Epithelial cell of proximal tubule (primary cell): ENCODE results near the gene ERBB2. TPM values are rescaled to one million over a fixed set of nuclear protein-coding genes. Genes with fewer than 3 reads are reported as not detected.

Source experiments
- DNase-seq: peaks from one replicate; pipeline ENCODE4 v3.0.0-alpha.2; 2011; ENCODE audit warnings: low read depth
- H3K4me3 ChIP-seq: 2 replicates; pipeline ENCODE4 v1.5.1; 2011; ENCODE audit warnings: low read depth, mild to moderate bottlenecking, low read length
- total RNA-seq: library from RNA; depleted of rRNA; stranded (reverse); fragments of >200 nt; gene quantifications from 2 replicates; pipeline ENCODE4 v1.2.3, GENCODE V29; 2015
- TF ChIP-seq, protein P1 (sequence below): conservative IDR thresholded peaks from 2 replicates; pipeline ENCODE4 v1.5.1; 2012; ENCODE audit warnings: low read depth, mild to moderate bottlenecking, low read length

Gene ERBB2
- total RNA-seq, 1 donor from 2014 or later, result 53.3 TPM

DNA sequence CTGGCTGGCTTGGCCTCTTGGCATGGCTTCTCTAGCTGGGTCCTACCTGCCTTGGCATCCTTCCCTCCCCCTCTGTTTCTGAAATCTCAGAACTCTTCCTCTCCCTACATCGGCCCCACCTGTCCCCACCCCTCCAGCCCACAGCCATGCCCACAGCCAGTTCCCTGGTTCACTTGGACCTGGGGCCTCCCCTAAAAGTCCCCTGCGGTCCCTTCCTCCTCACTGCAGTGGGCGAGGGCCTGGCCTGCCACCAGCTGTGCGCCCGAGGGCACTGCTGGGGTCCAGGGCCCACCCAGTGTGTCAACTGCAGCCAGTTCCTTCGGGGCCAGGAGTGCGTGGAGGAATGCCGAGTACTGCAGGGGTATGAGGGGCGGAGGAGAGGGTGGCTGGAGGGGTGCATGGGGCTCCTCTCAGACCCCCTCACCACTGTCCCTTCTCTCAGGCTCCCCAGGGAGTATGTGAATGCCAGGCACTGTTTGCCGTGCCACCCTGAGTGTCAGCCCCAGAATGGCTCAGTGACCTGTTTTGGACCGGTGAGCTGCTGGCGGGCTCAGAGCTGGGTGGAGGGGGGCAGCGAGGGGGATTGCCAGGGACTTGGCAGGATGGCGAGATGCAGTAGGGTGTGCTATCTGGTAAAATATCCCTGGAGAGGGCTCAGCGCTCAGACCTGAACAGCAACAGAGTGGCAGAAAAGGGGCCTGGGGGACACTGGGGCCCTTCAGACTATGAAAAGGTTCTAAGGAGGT lies 16.4 kb downstream of the ERBB2 start:
- H3K4me3 ChIP-seq, result no peak overlapping the region
- DNase-seq, result no peak
- TF ChIP-seq, protein P1, sequence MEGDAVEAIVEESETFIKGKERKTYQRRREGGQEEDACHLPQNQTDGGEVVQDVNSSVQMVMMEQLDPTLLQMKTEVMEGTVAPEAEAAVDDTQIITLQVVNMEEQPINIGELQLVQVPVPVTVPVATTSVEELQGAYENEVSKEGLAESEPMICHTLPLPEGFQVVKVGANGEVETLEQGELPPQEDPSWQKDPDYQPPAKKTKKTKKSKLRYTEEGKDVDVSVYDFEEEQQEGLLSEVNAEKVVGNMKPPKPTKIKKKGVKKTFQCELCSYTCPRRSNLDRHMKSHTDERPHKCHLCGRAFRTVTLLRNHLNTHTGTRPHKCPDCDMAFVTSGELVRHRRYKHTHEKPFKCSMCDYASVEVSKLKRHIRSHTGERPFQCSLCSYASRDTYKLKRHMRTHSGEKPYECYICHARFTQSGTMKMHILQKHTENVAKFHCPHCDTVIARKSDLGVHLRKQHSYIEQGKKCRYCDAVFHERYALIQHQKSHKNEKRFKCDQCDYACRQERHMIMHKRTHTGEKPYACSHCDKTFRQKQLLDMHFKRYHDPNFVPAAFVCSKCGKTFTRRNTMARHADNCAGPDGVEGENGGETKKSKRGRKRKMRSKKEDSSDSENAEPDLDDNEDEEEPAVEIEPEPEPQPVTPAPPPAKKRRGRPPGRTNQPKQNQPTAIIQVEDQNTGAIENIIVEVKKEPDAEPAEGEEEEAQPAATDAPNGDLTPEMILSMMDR, result no peak

DNA sequence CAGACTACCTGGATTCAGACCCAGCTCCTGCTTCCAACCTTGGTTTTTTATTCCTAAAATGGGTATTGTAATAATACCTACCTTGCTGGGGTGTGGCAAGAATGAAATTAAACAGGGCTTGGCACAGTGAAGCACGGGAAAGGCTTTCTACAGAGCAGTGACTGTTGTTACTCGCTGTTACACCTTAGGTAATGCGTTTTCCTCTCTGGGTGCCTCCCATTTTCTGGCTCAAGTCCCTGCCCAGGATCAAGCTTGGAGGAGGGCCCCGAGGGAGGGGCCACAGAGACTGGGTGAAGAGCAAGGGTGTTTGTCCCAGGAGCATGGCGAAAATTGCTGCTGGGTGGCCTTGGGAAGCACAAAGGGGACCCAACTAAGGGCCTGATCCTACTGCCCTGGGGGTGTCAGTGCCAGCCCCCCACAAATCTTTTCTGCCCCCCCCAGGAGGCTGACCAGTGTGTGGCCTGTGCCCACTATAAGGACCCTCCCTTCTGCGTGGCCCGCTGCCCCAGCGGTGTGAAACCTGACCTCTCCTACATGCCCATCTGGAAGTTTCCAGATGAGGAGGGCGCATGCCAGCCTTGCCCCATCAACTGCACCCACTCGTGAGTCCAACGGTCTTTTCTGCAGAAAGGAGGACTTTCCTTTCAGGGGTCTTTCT lies 17.1 kb downstream of the ERBB2 start:
- TF ChIP-seq, protein P1, result no peak
- no peak for DNase-seq
- no peak overlapping the region for H3K4me3 ChIP-seq

DNA sequence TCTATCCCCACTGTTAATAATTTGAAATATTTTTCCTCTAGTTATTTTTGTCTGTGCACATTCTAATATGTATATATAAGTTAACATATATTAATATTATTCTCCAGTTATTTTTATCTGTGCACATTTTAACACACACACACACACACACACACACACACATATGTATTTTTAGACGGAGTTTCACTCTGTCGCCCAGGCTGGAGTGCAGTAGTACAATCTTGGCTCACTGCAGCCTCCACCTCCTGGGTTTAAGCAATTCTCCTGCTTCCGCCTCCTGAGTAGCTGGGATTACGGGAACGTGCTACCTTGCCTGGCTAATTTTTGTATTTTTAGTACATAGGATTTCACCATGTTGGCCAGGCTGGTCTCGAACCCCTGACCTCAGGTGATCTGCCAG lies 17.8 kb downstream of the ERBB2 start:
- no peak overlapping the region for H3K4me3 ChIP-seq
- TF ChIP-seq, protein P1, result no peak
- no peak for DNase-seq

DNA sequence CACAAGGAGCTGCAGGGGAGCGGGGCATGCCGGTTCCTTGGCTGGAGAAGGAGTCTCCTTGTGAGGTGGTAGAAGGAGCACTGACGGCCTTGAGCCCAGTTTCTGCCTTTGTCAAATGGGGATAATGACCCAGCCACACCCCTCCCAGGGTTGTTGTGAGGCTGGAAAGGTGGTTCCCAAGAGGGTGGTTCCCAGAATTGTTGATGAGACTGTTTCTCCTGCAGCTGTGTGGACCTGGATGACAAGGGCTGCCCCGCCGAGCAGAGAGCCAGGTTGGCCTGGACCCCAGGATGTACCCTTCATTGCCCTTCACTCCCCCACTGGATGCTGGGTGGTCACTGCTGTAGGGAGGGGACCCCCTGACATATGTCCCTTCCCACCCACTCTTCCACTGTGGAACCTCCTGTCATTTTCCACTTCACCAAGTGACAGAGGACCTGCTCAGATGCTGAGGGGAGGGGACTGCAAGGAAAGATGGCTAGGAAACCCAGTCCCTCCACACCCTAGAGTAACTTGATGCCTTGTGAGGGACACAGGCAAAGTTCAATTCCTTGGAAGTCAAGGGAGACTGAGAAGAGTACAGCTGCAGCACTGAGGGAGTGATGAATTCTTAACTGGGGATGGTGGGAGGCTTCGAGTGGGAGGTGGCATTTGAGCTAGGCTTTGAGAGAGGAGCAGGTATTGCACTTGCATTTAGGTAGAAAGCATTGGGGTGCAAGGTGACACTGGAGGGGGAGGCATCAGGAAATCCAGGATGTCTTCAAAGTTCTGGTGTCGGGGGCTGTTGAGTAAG lies 19.9 kb downstream of the ERBB2 start:
- TF ChIP-seq, protein P1, result no peak
- H3K4me3 ChIP-seq, result no peak overlapping the region
- DNase-seq, result no peak

DNA sequence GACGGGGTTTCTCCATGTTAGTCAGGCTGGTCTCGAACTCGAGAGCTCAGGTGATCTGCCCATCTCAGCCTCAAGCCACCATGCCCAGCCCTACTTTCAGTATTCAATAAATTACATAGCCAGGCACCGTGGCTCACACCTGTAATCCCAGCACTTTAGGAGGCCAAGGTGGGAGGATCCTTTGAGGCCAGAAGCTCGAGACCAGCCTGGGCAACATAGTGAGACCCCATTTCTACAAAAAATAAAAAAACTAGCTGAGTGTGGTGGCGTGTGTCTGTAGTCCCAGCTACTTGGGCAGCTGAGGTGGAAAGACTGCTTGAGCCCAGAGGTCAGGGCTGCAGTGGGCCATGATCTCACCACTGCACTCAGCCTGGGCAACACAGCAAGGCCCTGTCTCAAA lies 22.2 kb downstream of the ERBB2 start:
- H3K4me3 ChIP-seq, result no peak overlapping the region
- TF ChIP-seq, protein P1, result no peak
- no peak for DNase-seq

DNA sequence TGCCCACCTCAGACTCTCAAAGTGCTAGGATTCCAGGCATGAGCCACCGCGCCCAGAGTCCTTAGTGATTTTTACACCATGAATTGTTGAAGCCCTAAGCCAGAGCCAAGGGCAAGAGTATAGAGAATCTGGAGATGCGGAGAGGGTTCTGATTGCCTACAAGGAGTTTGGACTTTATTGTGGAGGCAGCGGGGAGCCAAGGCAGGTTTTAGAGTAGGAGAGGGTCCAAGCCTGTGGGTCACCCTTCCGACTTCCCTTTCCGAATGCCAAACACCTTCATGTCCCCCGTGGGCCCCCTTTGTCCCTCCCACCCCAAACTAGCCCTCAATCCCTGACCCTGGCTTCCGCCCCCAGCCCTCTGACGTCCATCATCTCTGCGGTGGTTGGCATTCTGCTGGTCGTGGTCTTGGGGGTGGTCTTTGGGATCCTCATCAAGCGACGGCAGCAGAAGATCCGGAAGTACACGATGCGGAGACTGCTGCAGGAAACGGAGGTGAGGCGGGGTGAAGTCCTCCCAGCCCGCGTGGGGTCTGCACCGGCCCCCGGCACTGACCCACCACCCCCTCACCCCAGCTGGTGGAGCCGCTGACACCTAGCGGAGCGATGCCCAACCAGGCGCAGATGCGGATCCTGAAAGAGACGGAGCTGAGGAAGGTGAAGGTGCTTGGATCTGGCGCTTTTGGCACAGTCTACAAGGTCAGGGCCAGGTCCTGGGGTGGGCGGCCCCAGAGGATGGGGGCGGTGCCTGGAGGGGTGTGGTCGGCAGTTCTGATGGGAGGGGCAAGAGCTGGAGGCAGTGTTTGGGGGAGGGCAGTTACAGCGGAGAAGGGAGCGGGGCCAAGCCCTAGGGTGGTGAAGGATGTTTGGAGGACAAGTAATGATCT lies 23.3 kb downstream of the ERBB2 start:
- H3K4me3 ChIP-seq, result no peak overlapping the region
- no peak for DNase-seq
- TF ChIP-seq, protein P1, result no peak
